ENCODE data around the gene TMEM150B.

TMEM150B gene, protein sequence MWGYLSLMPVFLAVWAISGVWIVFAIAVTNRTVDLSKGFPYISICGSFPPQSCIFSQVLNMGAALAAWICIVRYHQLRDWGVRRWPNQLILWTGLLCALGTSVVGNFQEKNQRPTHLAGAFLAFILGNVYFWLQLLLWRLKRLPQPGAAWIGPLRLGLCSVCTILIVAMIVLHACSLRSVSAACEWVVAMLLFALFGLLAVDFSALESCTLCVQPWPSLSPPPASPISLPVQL

DNA sequence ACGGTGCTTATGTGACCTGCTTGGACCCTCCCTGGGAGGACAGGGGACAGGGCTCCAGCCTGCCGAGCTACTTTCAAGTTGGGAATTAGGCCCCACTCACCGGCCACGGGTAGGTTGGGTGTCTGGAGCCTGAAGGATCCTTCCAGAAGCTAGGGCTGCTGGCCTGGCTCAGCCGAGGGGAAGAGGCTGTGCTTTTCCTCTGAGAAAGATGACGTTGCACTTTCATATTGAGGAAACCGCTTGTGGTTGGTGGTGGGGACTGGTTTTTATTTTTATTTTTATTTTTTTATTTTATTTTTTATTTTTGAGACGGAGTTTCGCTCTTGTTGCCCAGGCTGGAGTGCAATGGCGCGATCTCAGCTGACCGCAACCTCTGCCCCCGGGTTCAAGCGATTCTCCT, at the start of gene TMEM150B:
Gene TMEM150B (minus strand): TSS at position 170 of the 400 bp plus-strand sequence. CDS start 4,305 bp downstream, outside the sequence.
- H3K4me3 ChIP-seq (ENCODE audit: low read depth, low read length), result no peak within 1 kb of the TSS
- DNase-seq (ENCODE audit: low read depth, low spot score), result no peak
- in situ Hi-C loops (cut with HindIII; ENCODE audit: low sequenced_read_pairs), result no loop called here
- TF ChIP-seq, protein P1, sequence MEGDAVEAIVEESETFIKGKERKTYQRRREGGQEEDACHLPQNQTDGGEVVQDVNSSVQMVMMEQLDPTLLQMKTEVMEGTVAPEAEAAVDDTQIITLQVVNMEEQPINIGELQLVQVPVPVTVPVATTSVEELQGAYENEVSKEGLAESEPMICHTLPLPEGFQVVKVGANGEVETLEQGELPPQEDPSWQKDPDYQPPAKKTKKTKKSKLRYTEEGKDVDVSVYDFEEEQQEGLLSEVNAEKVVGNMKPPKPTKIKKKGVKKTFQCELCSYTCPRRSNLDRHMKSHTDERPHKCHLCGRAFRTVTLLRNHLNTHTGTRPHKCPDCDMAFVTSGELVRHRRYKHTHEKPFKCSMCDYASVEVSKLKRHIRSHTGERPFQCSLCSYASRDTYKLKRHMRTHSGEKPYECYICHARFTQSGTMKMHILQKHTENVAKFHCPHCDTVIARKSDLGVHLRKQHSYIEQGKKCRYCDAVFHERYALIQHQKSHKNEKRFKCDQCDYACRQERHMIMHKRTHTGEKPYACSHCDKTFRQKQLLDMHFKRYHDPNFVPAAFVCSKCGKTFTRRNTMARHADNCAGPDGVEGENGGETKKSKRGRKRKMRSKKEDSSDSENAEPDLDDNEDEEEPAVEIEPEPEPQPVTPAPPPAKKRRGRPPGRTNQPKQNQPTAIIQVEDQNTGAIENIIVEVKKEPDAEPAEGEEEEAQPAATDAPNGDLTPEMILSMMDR (IDR thresholded peaks at IDR 0.05; ENCODE audit: low read depth, low read length), result no peak

DNA sequence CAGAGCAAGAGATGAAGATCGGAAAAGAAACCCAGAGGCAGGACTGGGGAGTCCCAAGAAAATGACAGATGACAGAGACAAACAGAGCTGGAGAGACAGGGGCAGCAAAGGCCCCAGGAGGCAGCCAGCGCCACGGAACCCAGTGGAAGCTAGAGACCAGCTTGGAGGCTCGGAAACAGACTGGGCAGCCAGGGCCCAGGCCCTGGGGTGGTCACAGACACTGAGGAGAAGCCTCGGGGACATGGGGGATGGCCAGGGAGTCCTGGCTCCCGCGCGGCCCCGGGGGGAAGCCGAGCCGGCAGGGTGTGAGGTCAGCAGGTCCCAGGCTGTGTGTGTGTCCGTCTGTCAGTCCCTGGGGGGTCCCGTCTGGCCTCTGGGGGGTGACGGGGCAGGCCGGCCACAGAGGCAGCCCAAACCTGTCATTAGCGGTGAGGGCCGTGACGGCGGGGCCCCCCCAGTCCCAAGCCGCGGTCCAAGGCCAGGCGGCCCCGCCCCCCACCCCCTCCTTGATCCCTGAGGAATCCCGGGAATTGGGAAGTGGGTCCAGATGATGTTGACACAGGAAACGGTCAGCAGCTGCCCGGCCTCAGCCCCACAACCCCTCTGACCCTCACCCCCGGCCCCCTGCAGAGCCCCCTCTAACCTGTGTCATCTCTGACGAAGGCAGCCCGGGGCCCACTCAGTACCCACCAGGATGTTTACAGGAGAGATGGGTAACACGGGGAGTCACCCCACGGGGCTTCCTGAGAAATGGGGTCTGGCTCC, 49.0 kb upstream of the TMEM150B start:
- in situ Hi-C loops (cut with HindIII; ENCODE audit: low sequenced_read_pairs), result no loop called here
- peak; percentile 44 for DNase-seq (ENCODE audit: low read depth, low spot score)
- no peak overlapping the region for H3K4me3 ChIP-seq (ENCODE audit: low read depth, low read length)
- TF ChIP-seq, protein P1 (IDR thresholded peaks at IDR 0.05; ENCODE audit: low read depth, low read length), result no peak

DNA sequence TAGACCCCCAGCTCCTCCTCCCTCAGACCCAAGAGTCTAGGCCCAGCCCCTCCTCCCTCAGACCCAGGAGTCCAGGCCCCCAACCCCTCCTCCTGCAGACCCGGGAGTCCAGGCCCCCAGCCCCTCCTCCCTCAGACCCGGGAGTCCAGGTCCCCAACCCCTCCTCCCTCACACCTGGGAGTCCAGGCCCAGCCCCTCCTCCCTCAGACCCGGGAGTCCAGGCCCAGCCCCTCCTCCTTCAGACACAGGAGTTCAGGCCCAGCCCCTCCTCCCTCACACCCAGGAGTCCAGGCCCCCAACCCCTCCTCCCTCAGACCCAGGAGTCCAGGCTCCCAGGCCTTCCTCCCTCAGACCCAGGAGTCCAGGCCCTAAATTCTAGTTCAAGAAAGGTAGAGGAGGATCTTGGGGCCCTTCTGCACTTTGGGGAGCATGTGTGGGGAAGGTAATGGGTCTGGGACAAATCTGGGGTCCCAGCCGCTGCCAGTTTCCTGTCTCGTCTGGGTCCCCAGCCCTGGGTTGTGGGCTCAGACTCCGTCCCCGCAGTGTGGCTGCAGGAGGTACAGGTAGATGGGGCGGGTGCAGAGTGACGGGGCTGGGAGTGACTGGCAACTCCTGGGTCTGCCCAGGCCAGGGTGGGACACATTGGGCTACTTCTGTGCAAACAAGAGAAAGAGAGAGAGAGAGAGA, 48.3 kb upstream of the TMEM150B start:
- DNase-seq (ENCODE audit: low read depth, low spot score), result no peak
- TF ChIP-seq, protein P1 (IDR thresholded peaks at IDR 0.05; ENCODE audit: low read depth, low read length), result no peak
- H3K4me3 ChIP-seq (ENCODE audit: low read depth, low read length), result no peak overlapping the region
- in situ Hi-C loops (cut with HindIII; ENCODE audit: low sequenced_read_pairs), result no loop called here

DNA sequence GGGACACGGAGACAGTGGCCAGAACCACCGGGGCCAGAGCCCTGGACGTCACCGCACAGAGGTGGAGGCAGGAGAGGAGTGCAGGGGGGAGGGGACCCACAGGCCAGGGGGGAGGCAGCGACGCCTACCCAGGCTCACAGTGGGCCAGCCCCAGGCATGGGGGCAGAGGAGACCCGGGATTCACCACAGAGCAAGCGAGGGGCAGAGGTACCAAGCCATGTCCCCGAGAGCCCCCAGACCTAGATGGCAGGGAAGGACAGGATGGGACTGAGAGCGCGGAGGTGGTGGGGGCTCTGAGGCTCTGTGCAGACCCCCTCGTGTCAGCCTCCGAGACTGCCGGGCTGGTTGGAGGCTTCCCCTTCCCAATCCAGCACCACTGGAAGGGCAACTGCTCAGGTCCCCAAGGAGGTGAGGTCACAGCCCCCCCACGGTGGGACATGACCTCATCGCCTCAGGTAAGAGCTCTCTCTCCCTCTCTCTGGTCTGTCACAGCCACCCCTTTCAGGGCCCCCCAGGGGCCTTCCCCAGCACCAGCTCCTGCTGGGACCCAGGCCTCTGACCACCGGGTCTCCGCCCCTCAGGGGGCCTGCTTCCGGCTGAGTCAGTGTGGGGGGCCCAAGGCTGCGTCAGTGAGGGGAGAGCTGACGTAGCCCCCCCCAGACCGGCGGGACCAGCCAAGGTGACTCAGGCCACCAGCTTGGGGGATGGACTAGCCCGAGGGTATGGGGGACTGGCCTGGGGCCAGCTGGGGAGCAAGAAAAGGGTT, 47.4 kb upstream of the TMEM150B start:
- TF ChIP-seq, protein P1 (IDR thresholded peaks at IDR 0.05; ENCODE audit: low read depth, low read length), result no peak
- no peak overlapping the region for H3K4me3 ChIP-seq (ENCODE audit: low read depth, low read length)
- in situ Hi-C loops (cut with HindIII; ENCODE audit: low sequenced_read_pairs), result no loop called here
- DNase-seq (ENCODE audit: low read depth, low spot score), result peak; percentile 70

DNA sequence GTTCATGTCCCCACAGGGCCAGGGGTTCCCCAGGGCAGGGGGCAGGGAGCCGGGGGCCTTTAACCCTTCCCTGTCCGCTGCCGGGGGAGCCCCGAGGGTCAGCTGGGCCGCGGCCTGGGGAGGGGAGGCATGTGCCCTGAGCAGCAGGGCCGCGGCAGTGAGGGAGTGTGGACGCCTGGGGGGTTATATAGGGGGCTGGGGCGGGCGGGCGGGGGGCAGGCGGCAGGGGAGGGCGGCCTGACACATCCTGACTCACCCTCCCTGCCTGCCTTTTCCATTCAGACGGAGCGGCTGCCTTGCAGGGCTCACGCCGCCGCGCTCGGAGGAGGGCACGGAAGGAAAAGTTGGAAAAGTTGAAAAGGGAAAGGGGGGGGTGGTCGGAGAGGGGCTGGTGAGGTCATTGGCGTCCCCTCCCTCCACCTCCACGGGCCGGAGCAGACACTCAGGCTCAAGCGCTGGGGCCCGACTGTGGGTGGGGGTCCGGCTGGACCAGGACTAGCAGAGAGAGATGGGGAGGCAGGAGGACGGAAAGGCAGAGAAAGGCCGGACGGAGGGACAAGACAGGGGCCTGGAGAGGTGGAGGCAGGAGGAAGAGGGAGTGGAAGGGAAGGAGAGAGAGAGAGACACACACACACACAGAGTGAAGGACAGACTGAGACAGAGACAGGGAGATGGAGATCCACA, 45.3 kb upstream of the TMEM150B start, which contains the start of gene IL11:
Gene IL11 (minus strand): TSS at position 159 of the 684 bp plus-strand sequence. CDS start 153 bp downstream, at position 6.
- in situ Hi-C loops (cut with HindIII; ENCODE audit: low sequenced_read_pairs), result no loop called here
- peak; percentile 57 for DNase-seq (ENCODE audit: low read depth, low spot score)
- TF ChIP-seq, protein P1 (IDR thresholded peaks at IDR 0.05; ENCODE audit: low read depth, low read length), result no peak
- peak within 1 kb of the TSS; percentile 64 for H3K4me3 ChIP-seq (ENCODE audit: low read depth, low read length)

Measured in astrocyte of the spinal cord (primary cell).